Measurements from ENCODE around the gene NPC2. TPM values are rescaled to one million over a fixed set of nuclear protein-coding genes. Genes with fewer than 3 reads are reported as not detected.
A peak's percentile ranks its signal among the peaks of the same experiment; 100 is the strongest.

The NPC2 gene
- total RNA-seq, 1 donor from 2014 or later, result 93.5 TPM

GRCh38 chr14:74491956-74492775, 939 bp downstream of the NPC2 start:
- intact Hi-C loops (cut with micrococcal nuclease), result no loop called here
- Histone ChIP-seq H3K9me3 (replicated peaks) (no peaks in the 10 kb centered on the region), H3K4me3 (peak overlapping the region; percentile 93), H3K36me3 (no peaks in the 10 kb centered on the region), H3K4me1 (peaks cover 66% of the 10 kb centered on the region), H3K27me3 (ENCODE audit: low read depth) (no peaks in the 10 kb centered on the region), H3K27ac (replicated peaks) (peak overlapping the region; percentile 96)
- DNase-seq, result no peak
- TF ChIP-seq CTCF (IDR thresholded peaks at IDR 0.05; ENCODE audit: borderline replicate concordance), result peak; percentile 33

- H3K27me3 ChIP-seq (ENCODE audit: low read depth), result no peaks in the 10 kb centered on the region
- intact Hi-C loops (cut with micrococcal nuclease), result no loop called here
- DNase-seq, result no peak
- no peaks in the 10 kb centered on the region for H3K9me3 ChIP-seq (replicated peaks)
- no peak overlapping the region for H3K27ac ChIP-seq (replicated peaks)
- peaks cover 7% of the 10 kb centered on the region for H3K36me3 ChIP-seq
- peaks cover 74% of the 10 kb centered on the region for H3K4me1 ChIP-seq
- TF ChIP-seq CTCF (IDR thresholded peaks at IDR 0.05; ENCODE audit: borderline replicate concordance), result no peak
- no peak overlapping the region for H3K4me3 ChIP-seq
Observed at GRCh38 chr14:74490486-74490885, 2.6 kb downstream of the NPC2 start.

- DNase-seq, result no peak
- intact Hi-C loops (cut with micrococcal nuclease), result no loop called here
- no peak overlapping the region for H3K4me3 ChIP-seq
- peaks cover 22% of the 10 kb centered on the region for H3K36me3 ChIP-seq
- H3K27me3 ChIP-seq (ENCODE audit: low read depth), result no peaks in the 10 kb centered on the region
- no peak for TF ChIP-seq CTCF (IDR thresholded peaks at IDR 0.05; ENCODE audit: borderline replicate concordance)
- H3K4me1 ChIP-seq, result peaks cover 68% of the 10 kb centered on the region
- no peaks in the 10 kb centered on the region for H3K9me3 ChIP-seq (replicated peaks)
- H3K27ac ChIP-seq (replicated peaks), result no peak overlapping the region
Observed at GRCh38 chr14:74488786-74489397, 4.2 kb downstream of the NPC2 start.

GRCh38 chr14:74486164-74486563, 6.9 kb downstream of the NPC2 start:
- no peaks in the 10 kb centered on the region for H3K9me3 ChIP-seq (replicated peaks)
- no peak overlapping the region for H3K4me3 ChIP-seq
- no peak for TF ChIP-seq CTCF (IDR thresholded peaks at IDR 0.05; ENCODE audit: borderline replicate concordance)
- intact Hi-C loops (cut with micrococcal nuclease), result no loop called here
- no peak for DNase-seq
- peaks cover 46% of the 10 kb centered on the region for H3K4me1 ChIP-seq
- H3K36me3 ChIP-seq, result peaks cover 47% of the 10 kb centered on the region
- H3K27me3 ChIP-seq (ENCODE audit: low read depth), result no peaks in the 10 kb centered on the region
- H3K27ac ChIP-seq (replicated peaks), result no peak overlapping the region

- Histone ChIP-seq H3K4me3 (no peak overlapping the region), H3K27ac (replicated peaks) (no peak overlapping the region), H3K4me1 (peaks cover 20% of the 10 kb centered on the region), H3K36me3 (peaks cover 76% of the 10 kb centered on the region), H3K9me3 (replicated peaks) (no peaks in the 10 kb centered on the region), H3K27me3 (ENCODE audit: low read depth) (no peaks in the 10 kb centered on the region)
- DNase-seq, result no peak
- TF ChIP-seq CTCF (IDR thresholded peaks at IDR 0.05; ENCODE audit: borderline replicate concordance), result no peak
- intact Hi-C loops (cut with micrococcal nuclease), result no loop called here
Observed at GRCh38 chr14:74483321-74483720, 9.8 kb downstream of the NPC2 start.
